AG04449 (cell line): ENCODE results near the gene COQ10A.

Experiments
- CTCF ChIA-PET: fragments of 350-600 bp; formaldehyde crosslinking; extraction: SDS; loops from one replicate; lab custom pipeline; 2021; ENCODE audit warnings: antibody characterized with exemption; lab: Yijun Ruan, JAX
- POLR2A ChIA-PET: fragments of 400-600, 350-600 bp; formaldehyde crosslinking; extraction: SDS; loops from one replicate; lab custom pipeline; 2020; ENCODE audit warnings: antibody characterized with exemption, inconsistent platforms; lab: Yijun Ruan, JAX
- DNase-seq: peaks from one replicate; pipeline ENCODE4 v3.0.0-alpha.2; 2010; ENCODE audit warnings: low read depth, low spot score
- H3K4me3 ChIP-seq: 2 replicates; pipeline ENCODE4 v1.5.1; 2011; ENCODE audit warnings: low read depth, mild to moderate bottlenecking, control low read depth, low read length
- CTCF ChIP-seq: IDR thresholded peaks from one replicate; pipeline ENCODE4 v1.5.1; 2011; ENCODE audit warnings: mild to moderate bottlenecking, moderate library complexity, low read length, control low read depth, inconsistent platforms; ENCODE audit not compliant: insufficient read depth; ENCODE audit errors: missing control alignments

COQ10A gene

GRCh38 chr12:56237552-56237951, 29.2 kb upstream of the COQ10A start:
- no peak overlapping the region for H3K4me3 ChIP-seq
- CTCF ChIA-PET = interaction anchor here (1.3 to 1.9 kb wide), 5 partner anchors 11 to 48 kb away, joined by 3 to 6 read pairs (median 5); partner anchors contain the start of genes ANKRD52 and SMARCC2
- POLR2A ChIA-PET = interaction anchor here (1.3 to 3.5 kb wide), 2 partner anchors 11 to 121 kb away, joined by 3 to 21 read pairs; no protein-coding TSS in a partner anchor
- no peak for DNase-seq
- TF ChIP-seq CTCF = no peak

- no peak for TF ChIP-seq CTCF
- H3K4me3 ChIP-seq = no peak overlapping the region
- CTCF ChIA-PET = interaction anchor here (0.7 to 2.4 kb wide), 4 partner anchors 8 to 122 kb away, joined by 3 to 9 read pairs (median 3); partner anchors contain the start of gene ANKRD52
- DNase-seq = no peak
- POLR2A ChIA-PET = no interaction called here
Observed at GRCh38 chr12:56241424-56242303, 25.1 kb upstream of the COQ10A start.

GRCh38 chr12:56242986-56243385, 23.8 kb upstream of the COQ10A start:
- no peak overlapping the region for H3K4me3 ChIP-seq
- ChIA-PET POLR2A (interaction anchor here (0.8 to 1.0 kb wide), 2 partner anchors 9 kb away, joined by 3 read pairs; no protein-coding TSS in a partner anchor), CTCF (interaction anchor here (1.0 to 2.4 kb wide), 4 partner anchors 10 to 124 kb away, joined by 3 to 9 read pairs (median 4); partner anchors contain the start of gene ANKRD52)
- TF ChIP-seq CTCF = no peak
- DNase-seq = no peak

GRCh38 chr12:56243731-56244181, 23.0 kb upstream of the COQ10A start:
- ChIA-PET POLR2A (interaction anchor here (1.0 kb wide), 2 partner anchors 10 to 14 kb away, joined by 3 read pairs; partner anchors contain the start of gene ANKRD52), CTCF (interaction anchor here (1.7 kb wide), 2 partner anchors 10 to 13 kb away, joined by 9 to 13 read pairs; partner anchors contain the start of gene ANKRD52)
- DNase-seq = no peak
- no peak for TF ChIP-seq CTCF
- no peak overlapping the region for H3K4me3 ChIP-seq

- ChIA-PET POLR2A (interaction anchor here (0.9 to 1.0 kb wide), 3 partner anchors 11 to 23 kb away, joined by 3 to 5 read pairs (median 3); partner anchors contain the start of genes ANKRD52 and RNF41), CTCF (interaction anchor here (1.1 to 1.7 kb wide), 4 partner anchors 11 to 55 kb away, joined by 3 to 13 read pairs (median 8); partner anchors contain the start of genes ANKRD52 and SMARCC2)
- no peak for TF ChIP-seq CTCF
- H3K4me3 ChIP-seq = no peak overlapping the region
- DNase-seq = no peak
Observed at GRCh38 chr12:56244494-56244893, 22.2 kb upstream of the COQ10A start.

GRCh38 chr12:56247923-56248322, 18.8 kb upstream of the COQ10A start:
- ChIA-PET CTCF (interaction anchor here (0.9 to 4.6 kb wide), 4 partner anchors 10 to 42 kb away, joined by 3 to 52 read pairs (median 4); partner anchors contain the start of gene ANKRD52), POLR2A (interaction anchor here (2.8 to 4.1 kb wide), 2 partner anchors 9 to 11 kb away, joined by 15 to 21 read pairs; no protein-coding TSS in a partner anchor)
- TF ChIP-seq CTCF = no peak
- no peak overlapping the region for H3K4me3 ChIP-seq
- DNase-seq = no peak
